GM23248 (cell line): ENCODE measurements around the gene TRIO. TPM values are rescaled to one million over a fixed set of nuclear protein-coding genes. Genes with fewer than 3 reads are reported as not detected.

ENCODE experiments used
- DNase-seq: peaks from one replicate; pipeline ENCODE4 v3.0.0-alpha.2; 2015
- H2AFZ ChIP-seq: fragments of 200-600 bp; sonication (generic); 2 replicates; pipeline ENCODE4 v1.6.1; 2016; ENCODE audit warnings: antibody characterized with exemption
- H3F3A ChIP-seq: fragments of 200-600 bp; sonication (generic); 2 replicates; pipeline ENCODE4 v1.6.1; 2016; ENCODE audit warnings: mild to moderate bottlenecking, antibody characterized with exemption, mixed run types; ENCODE audit not compliant: insufficient read depth
- H3K27ac ChIP-seq: fragments of 200-600 bp; sonication (generic); 2 replicates; pipeline ENCODE4 v1.5.1; 2016; ENCODE audit warnings: mild to moderate bottlenecking
- H3K27me3 ChIP-seq: fragments of 200-600 bp; sonication (generic); replicated peaks from 2 replicates; pipeline ENCODE4 v1.6.1; 2016; ENCODE audit warnings: mild to moderate bottlenecking; ENCODE audit not compliant: insufficient read depth
- H3K36me3 ChIP-seq: fragments of 200-600 bp; sonication (generic); 2 replicates; pipeline ENCODE4 v1.6.1; 2016; ENCODE audit warnings: low read depth, mild to moderate bottlenecking
- H3K4me1 ChIP-seq: fragments of 200-600 bp; sonication (generic); 2 replicates; pipeline ENCODE4 v1.6.1; 2016; ENCODE audit warnings: mild to moderate bottlenecking; ENCODE audit not compliant: insufficient read depth
- H3K4me2 ChIP-seq: fragments of 200-600 bp; sonication (generic); one replicate; pipeline ENCODE4 v1.6.1; 2016; ENCODE audit warnings: mild to moderate bottlenecking; ENCODE audit not compliant: unreplicated experiment
- H3K4me3 ChIP-seq: fragments of 200-600 bp; sonication (generic); 2 replicates; pipeline ENCODE4 v1.5.1; 2016; ENCODE audit warnings: mild to moderate bottlenecking
- H3K79me2 ChIP-seq: fragments of 200-600 bp; sonication (generic); 2 replicates; pipeline ENCODE4 v1.6.1; 2016; ENCODE audit warnings: mild to moderate bottlenecking; ENCODE audit not compliant: insufficient read depth
- H3K9ac ChIP-seq: fragments of 200-600 bp; sonication (generic); 2 replicates; pipeline ENCODE4 v1.6.1; 2016; ENCODE audit warnings: mild to moderate bottlenecking
- H3K9me2 ChIP-seq: fragments of 200-600 bp; sonication (generic); 2 replicates; pipeline ENCODE4 v1.6.1; 2016; ENCODE audit warnings: mixed run types, mild to moderate bottlenecking, moderate library complexity; ENCODE audit not compliant: insufficient read depth
- H3K9me3 ChIP-seq: fragments of 200-600 bp; sonication (generic); one replicate; pipeline ENCODE4 v1.6.1; 2017; ENCODE audit warnings: low read depth
- H4K20me1 ChIP-seq: fragments of 200-600 bp; sonication (generic); 2 replicates; pipeline ENCODE4 v1.6.0; 2016; ENCODE audit not compliant: insufficient read depth
- EZH2 ChIP-seq: fragments of 200-600 bp; sonication (generic); IDR thresholded peaks from 2 replicates; pipeline ENCODE4 v1.6.1; 2018; ENCODE audit warnings: antibody characterized with exemption, mild to moderate bottlenecking; ENCODE audit not compliant: insufficient read depth, poor library complexity, severe bottlenecking
- EZH2phosphoT487 ChIP-seq: fragments of 200-600 bp; sonication (generic); IDR thresholded peaks from 2 replicates; pipeline ENCODE4 v1.6.1; 2018; ENCODE audit warnings: antibody characterized with exemption, moderate library complexity, mild to moderate bottlenecking, low read depth; ENCODE audit not compliant: insufficient read depth
- WGBS, 2 experiments: methylation state at CpG; one replicate each; pipeline ENCODE4 v1.1.6; 2015 to 2017; ENCODE audit warnings: low lambda C conversion rate in 2 of 2, low coverage in 1 of 2; ENCODE audit errors: missing lambda C conversion rate in 2 of 2; 5-methylcytosine and 5-hydroxymethylcytosine counted together
- in situ Hi-C: fragments of 300-500 bp; cut with MboI; formaldehyde crosslinking; loops from 2 replicates; pipeline ENCODE4 v1.15.0; 2020
- polyA plus RNA-seq: library from polyadenylated mRNA; unstranded; fragments of >200 nt; fragmentation: Nextera tagmentation; extraction: Ambion mirVana; gene quantifications from 2 replicates; pipeline ENCODE4 v1.2.1, GENCODE V29; 2016
- total RNA-seq: library from RNA; depleted of rRNA; stranded (reverse); fragments of >200 nt; shearing (Covaris generic); gene quantifications from 2 replicates; pipeline ENCODE4 v1.2.3, GENCODE V29; 2014

TRIO gene
- total and polyA plus RNA-seq, 2 experiments from 2014 or later = 28.1 to 198 TPM

- H3K27me3 ChIP-seq = no peaks in the 10 kb centered on the region
- no peak overlapping the region for H3K9ac ChIP-seq
- in situ Hi-C loops = no loop called here
- H4K20me1 ChIP-seq = no peaks in the 10 kb centered on the region
- no peaks in the 10 kb centered on the region for H3K36me3 ChIP-seq
- H3K9me2 ChIP-seq = no peaks in the 10 kb centered on the region
- DNase-seq = no peak
- no peaks in the 10 kb centered on the region for H3K9me3 ChIP-seq
- 34 to 51% methylated on average over 2 of the region's 2 CpGs for WGBS, 2 experiments
- no peak overlapping the region for H3K27ac ChIP-seq
- TF ChIP-seq EZH2 (no peak), EZH2phosphoT487 (no peak)
- no peaks in the 10 kb centered on the region for H3K4me1 ChIP-seq
- no peak overlapping the region for H3K4me3 ChIP-seq
- no peak overlapping the region for H2AFZ ChIP-seq
- no peaks in the 10 kb centered on the region for H3K79me2 ChIP-seq
- no peak overlapping the region for H3K4me2 ChIP-seq
- H3F3A ChIP-seq = no peaks in the 10 kb centered on the region
These were observed 379.6 kb downstream of the TRIO start for GRCh38 chr5:14522721-14523120.

GRCh38 chr5:14523243-14524034 is 380.3 kb downstream of the TRIO start:
- WGBS, 2 experiments = 80 to 89% methylated on average over 12 of the region's 12 CpGs
- Histone ChIP-seq H4K20me1 (no peaks in the 10 kb centered on the region), H3F3A (no peaks in the 10 kb centered on the region)

GRCh38 chr5:14525397-14525796 is 382.3 kb downstream of the TRIO start:
- no peak for DNase-seq
- in situ Hi-C loops = no loop called here
- no peak overlapping the region for H3K4me2 ChIP-seq

More at GRCh38 chr5:14523243-14524034, 380.3 kb downstream of the TRIO start:
- Histone ChIP-seq H3K27me3 (no peaks in the 10 kb centered on the region), H2AFZ (no peak overlapping the region), H3K9me2 (no peaks in the 10 kb centered on the region), H3K27ac (no peak overlapping the region), H3K79me2 (no peaks in the 10 kb centered on the region), H3K4me3 (no peak overlapping the region), H3K9me3 (no peaks in the 10 kb centered on the region), H3K4me1 (no peaks in the 10 kb centered on the region), H3K36me3 (no peaks in the 10 kb centered on the region), H3K9ac (no peak overlapping the region), H3K4me2 (no peak overlapping the region)
- TF ChIP-seq EZH2phosphoT487 (no peak), EZH2 (no peak)
- no peak for DNase-seq
- in situ Hi-C loops = no loop called here

GRCh38 chr5:14526493-14526892 is 383.4 kb downstream of the TRIO start:
- no peaks in the 10 kb centered on the region for H3K79me2 ChIP-seq

More at GRCh38 chr5:14525397-14525796, 382.3 kb downstream of the TRIO start:
- H3K9ac ChIP-seq = no peak overlapping the region
- H3K9me2 ChIP-seq = no peaks in the 10 kb centered on the region
- no peaks in the 10 kb centered on the region for H3K36me3 ChIP-seq
- no peak overlapping the region for H3K4me3 ChIP-seq
- H4K20me1 ChIP-seq = no peaks in the 10 kb centered on the region
- H3K79me2 ChIP-seq = no peaks in the 10 kb centered on the region
- H2AFZ ChIP-seq = no peak overlapping the region
- H3K4me1 ChIP-seq = no peaks in the 10 kb centered on the region
- H3K27ac ChIP-seq = no peak overlapping the region
- H3K9me3 ChIP-seq = no peaks in the 10 kb centered on the region
- H3K27me3 ChIP-seq = no peaks in the 10 kb centered on the region
- 89 to 94% methylated on average over 4 of the region's 4 CpGs for WGBS, 2 experiments
- H3F3A ChIP-seq = no peaks in the 10 kb centered on the region
- TF ChIP-seq EZH2phosphoT487 (no peak), EZH2 (no peak)

More at GRCh38 chr5:14526493-14526892, 383.4 kb downstream of the TRIO start:
- TF ChIP-seq EZH2 (no peak), EZH2phosphoT487 (no peak)
- H3K9me3 ChIP-seq = no peaks in the 10 kb centered on the region
- no peak overlapping the region for H2AFZ ChIP-seq
- H3K27ac ChIP-seq = no peak overlapping the region
- 0 out of 2 replicates have a peak, but pooled peaks cover 4% of the 10 kb centered on the region for H3K27me3 ChIP-seq
- no peaks in the 10 kb centered on the region for H3F3A ChIP-seq
- no peak overlapping the region for H3K9ac ChIP-seq
- WGBS, 2 experiments = 87 to 92% methylated on average over 2 of the region's 2 CpGs
- H4K20me1 ChIP-seq = no peaks in the 10 kb centered on the region
- no peaks in the 10 kb centered on the region for H3K36me3 ChIP-seq
- no peak overlapping the region for H3K4me2 ChIP-seq
- in situ Hi-C loops = no loop called here
- no peaks in the 10 kb centered on the region for H3K4me1 ChIP-seq
- H3K9me2 ChIP-seq = no peaks in the 10 kb centered on the region
- H3K4me3 ChIP-seq = no peak overlapping the region
- no peak for DNase-seq
